Stimulated activated CD4-positive, alpha-beta T cell treated with anti-CD3 and anti-CD28 coated beads, Interleukin-15, amount 100 ng/mL, for 24 hours (primary cell): Measurements from ENCODE around the gene PACRG.

Experiments
- DNase-seq: peaks from one replicate; pipeline ENCODE4 v3.0.0-alpha.2; 2020

PACRG gene

GRCh38 chr6:162873537-162873936 is 145.8 kb downstream of the PACRG start:
- no peak for DNase-seq

GRCh38 chr6:162875070-162875469 is 147.3 kb downstream of the PACRG start:
- no peak for DNase-seq

- DNase-seq = no peak
Observed at GRCh38 chr6:162882801-162883481, 155.2 kb downstream of the PACRG start.

GRCh38 chr6:162887981-162888689 is 160.4 kb downstream of the PACRG start:
- no peak for DNase-seq

- no peak for DNase-seq
Observed at GRCh38 chr6:162889303-162889702, 161.5 kb downstream of the PACRG start.

GRCh38 chr6:162898011-162898410 is 170.2 kb downstream of the PACRG start:
- no peak for DNase-seq

- DNase-seq = no peak
Observed at GRCh38 chr6:162899148-162899547, 171.4 kb downstream of the PACRG start.

GRCh38 chr6:162900503-162900902 is 172.7 kb downstream of the PACRG start:
- no peak for DNase-seq

- DNase-seq = no peak
Observed at GRCh38 chr6:162904069-162904663, 176.4 kb downstream of the PACRG start.

- no peak for DNase-seq
Observed at GRCh38 chr6:162906479-162906878, 178.7 kb downstream of the PACRG start.

GRCh38 chr6:162907876-162908481 is 180.2 kb downstream of the PACRG start:
- no peak for DNase-seq

- DNase-seq = no peak
Observed at GRCh38 chr6:162913206-162913605, 185.4 kb downstream of the PACRG start.

- DNase-seq = no peak
Observed at GRCh38 chr6:162917506-162917905, 189.7 kb downstream of the PACRG start.

- no peak for DNase-seq
Observed at GRCh38 chr6:162921062-162921461, 193.3 kb downstream of the PACRG start.

- DNase-seq = no peak
Observed at GRCh38 chr6:162921510-162922040, 193.8 kb downstream of the PACRG start.

GRCh38 chr6:162922563-162923166 is 194.9 kb downstream of the PACRG start:
- DNase-seq = no peak

GRCh38 chr6:162934844-162935243 is 207.1 kb downstream of the PACRG start:
- DNase-seq = no peak

GRCh38 chr6:162940426-162940825 is 212.7 kb downstream of the PACRG start:
- no peak for DNase-seq

- no peak for DNase-seq
Observed at GRCh38 chr6:162941128-162941527, 213.4 kb downstream of the PACRG start.

- no peak for DNase-seq
Observed at GRCh38 chr6:162942866-162943265, 215.1 kb downstream of the PACRG start.

- DNase-seq = no peak
Observed at GRCh38 chr6:162943369-162943768, 215.6 kb downstream of the PACRG start.

GRCh38 chr6:162951164-162951743 is 223.5 kb downstream of the PACRG start:
- DNase-seq = no peak

GRCh38 chr6:162952423-162952822 is 224.6 kb downstream of the PACRG start:
- DNase-seq = no peak
